ENCODE data around the gene CDIPT. TPM values are rescaled to one million over a fixed set of nuclear protein-coding genes. Genes with fewer than 3 reads are reported as not detected.

The CDIPT gene
- total and polyA plus RNA-seq, 2 donors from 2014 or later = 85.9 to 148 TPM

- FAIRE-seq = no peak
- peaks cover 0 to 3% (median 0%) of the 10 kb centered on the region in 3 donors for H3K4me1 ChIP-seq (ENCODE audit: control insufficient read depth in 2 of 3, insufficient read depth in 2 of 3, low read depth in 1 of 3, low read length in 3 of 3)
- DNase-seq = peak in 1 of 5 donors; percentile 71
- H3K27ac ChIP-seq (ENCODE audit: low read depth in 2 of 2, low read length in 2 of 2) = peak overlapping the region in 1 of 2 donors; percentile 48
- no peaks in the 10 kb centered on the region for H3K9me3 ChIP-seq (ENCODE audit: control insufficient read depth in 2 of 3, insufficient read depth in 1 of 3, low read length in 3 of 3)
- H3K4me3 ChIP-seq (ENCODE audit: low read length in 3 of 3) = no peak overlapping the region
- H3K36me3 ChIP-seq (ENCODE audit: control insufficient read depth in 2 of 3, insufficient read depth in 3 of 3, low read length in 3 of 3) = peaks cover 0 to 2% (median 0%) of the 10 kb centered on the region in 3 donors
- no peaks in the 10 kb centered on the region for H3K27me3 ChIP-seq (ENCODE audit: control insufficient read depth, insufficient read depth, low read length)
- intact Hi-C loops (cut with DNase I) = no loop called here
- TF ChIP-seq CTCF (IDR thresholded peaks at IDR 0.05; ENCODE audit: borderline replicate concordance, extremely low read depth, insufficient read depth) = no peak
- no peak overlapping the region for H3K9ac ChIP-seq (ENCODE audit: low read length in 3 of 3)
Observed at GRCh38 chr16:29852654-29853053, 10.4 kb downstream of the CDIPT start.

GRCh38 chr16:29850998-29851397 lies 12.0 kb downstream of the CDIPT start:
- DNase-seq (no peak), FAIRE-seq (no peak)
- TF ChIP-seq CTCF (IDR thresholded peaks at IDR 0.05; ENCODE audit: borderline replicate concordance, extremely low read depth, insufficient read depth) = no peak
- Histone ChIP-seq H3K9ac (ENCODE audit: low read length in 3 of 3) (no peak overlapping the region), H3K9me3 (ENCODE audit: control insufficient read depth in 2 of 3, insufficient read depth in 1 of 3, low read length in 3 of 3) (no peaks in the 10 kb centered on the region), H3K4me3 (ENCODE audit: low read length in 3 of 3) (no peak overlapping the region), H3K36me3 (ENCODE audit: control insufficient read depth in 2 of 3, insufficient read depth in 3 of 3, low read length in 3 of 3) (peaks cover 0 to 14% (median 12%) of the 10 kb centered on the region in 3 donors), H3K27me3 (ENCODE audit: control insufficient read depth, insufficient read depth, low read length) (no peaks in the 10 kb centered on the region), H3K4me1 (ENCODE audit: control insufficient read depth in 2 of 3, insufficient read depth in 2 of 3, low read depth in 1 of 3, low read length in 3 of 3) (peaks cover 0 to 3% (median 0%) of the 10 kb centered on the region in 3 donors), H3K27ac (ENCODE audit: low read depth in 2 of 2, low read length in 2 of 2) (no peak overlapping the region)
- intact Hi-C loops (cut with DNase I) = no loop called here

GRCh38 chr16:29849505-29849904 lies 13.5 kb downstream of the CDIPT start:
- intact Hi-C loops (cut with DNase I) = no loop called here
- Histone ChIP-seq H3K4me3 (ENCODE audit: low read length in 3 of 3) (no peak overlapping the region), H3K4me1 (ENCODE audit: control insufficient read depth in 2 of 3, insufficient read depth in 2 of 3, low read depth in 1 of 3, low read length in 3 of 3) (peaks cover 0 to 3% (median 0%) of the 10 kb centered on the region in 3 donors), H3K9me3 (ENCODE audit: control insufficient read depth in 2 of 3, insufficient read depth in 1 of 3, low read length in 3 of 3) (no peaks in the 10 kb centered on the region), H3K36me3 (ENCODE audit: control insufficient read depth in 2 of 3, insufficient read depth in 3 of 3, low read length in 3 of 3) (peaks cover 0 to 25% (median 20%) of the 10 kb centered on the region in 3 donors), H3K9ac (ENCODE audit: low read length in 3 of 3) (no peak overlapping the region), H3K27ac (ENCODE audit: low read depth in 2 of 2, low read length in 2 of 2) (no peak overlapping the region), H3K27me3 (ENCODE audit: control insufficient read depth, insufficient read depth, low read length) (no peaks in the 10 kb centered on the region)
- DNase-seq = peak in 3 of 5 donors; percentile 39 to 75 (median 51)
- no peak for FAIRE-seq
- no peak for TF ChIP-seq CTCF (IDR thresholded peaks at IDR 0.05; ENCODE audit: borderline replicate concordance, extremely low read depth, insufficient read depth)

Measured in kidney (tissue), 14 donors.